Spleen (tissue), 7 donors: ENCODE measurements around the gene FHAD1.

Source experiments
- CTCF ChIP-seq, 11 experiments: fragments of 200-600 bp in 7 of 11; fragments of 450-650 bp in 4 of 11; sonication (generic) in 4 of 11; IDR thresholded peaks in 8 of 11; conservative IDR thresholded peaks in 3 of 11; 1 replicate in 7 of 11; 2 replicates in 4 of 11; pipeline versions ENCODE4 v1.4.0 to v1.8.0; 2016 to 2021; ENCODE audit warnings: antibody characterized with exemption in 11 of 11, inconsistent platforms in 4 of 11, mild to moderate bottlenecking in 1 of 11
- POLR2A ChIP-seq, 3 donors: fragments of 450-650 bp; IDR thresholded peaks; one replicate each; pipeline ENCODE4 v1.5.1; 2017; ENCODE audit warnings: antibody characterized with exemption in 3 of 3, mild to moderate bottlenecking in 1 of 3
- POLR2AphosphoS5 ChIP-seq, 3 donors: sonication (generic); formaldehyde crosslinking; IDR thresholded peaks; one replicate each; pipeline ENCODE4 v1.5.1; 2017; ENCODE audit warnings: antibody characterized with exemption in 3 of 3
- donor health status: DM: no; HTN: no; CAD: no; lungs with moderate emphysema.
- donor health status: DM: no; HTN: no; CAD: no.
- donor health status: DM: no; HTN: no; CAD: no.

DNA sequence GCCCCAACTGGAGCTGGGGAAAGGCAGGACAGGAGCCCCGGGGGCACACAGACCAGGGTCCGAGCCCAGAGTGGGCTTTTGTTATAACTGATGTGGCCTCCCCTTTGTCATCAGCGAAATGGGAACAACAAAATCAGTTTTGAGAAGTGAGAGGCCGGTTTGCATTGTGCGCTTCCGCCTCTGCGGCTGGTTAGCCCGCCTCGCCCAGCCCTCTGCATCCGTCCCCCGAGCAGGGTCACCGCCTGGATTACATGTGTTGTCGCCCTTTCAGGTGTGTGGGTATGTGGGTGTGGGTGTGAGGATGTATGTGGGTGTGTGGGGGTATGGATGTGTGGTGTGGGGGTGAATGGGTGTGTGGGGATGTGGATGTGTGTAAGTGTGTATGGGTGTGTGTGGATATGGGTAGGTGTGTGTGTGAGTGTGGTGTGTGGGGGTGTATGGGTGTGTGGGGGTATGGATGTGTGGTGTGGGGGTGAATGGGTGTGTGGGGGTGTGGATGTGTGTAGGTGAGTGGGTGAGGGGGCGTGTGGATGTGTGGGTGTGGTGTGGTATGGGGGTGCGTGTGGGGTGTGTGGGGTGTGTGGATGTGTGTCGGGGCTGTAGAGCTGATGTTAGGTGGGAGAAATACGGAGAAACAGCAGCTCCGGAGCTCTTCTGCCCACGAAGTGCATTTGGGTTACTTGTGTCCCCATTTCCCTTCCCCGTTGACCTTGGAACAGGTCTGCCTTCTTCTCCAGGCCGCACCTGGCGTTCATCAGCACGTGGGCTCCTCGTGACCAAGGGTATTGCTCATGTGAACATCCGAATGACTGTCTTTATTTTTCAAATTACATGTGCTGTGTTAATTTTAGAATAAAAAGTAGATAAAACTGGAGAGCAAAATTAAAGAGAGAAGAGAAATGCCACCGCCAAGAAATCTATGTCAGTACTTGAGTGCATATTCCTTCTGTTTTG is 67.6 kb downstream of the FHAD1 start:
- TF ChIP-seq CTCF (IDR thresholded peaks at IDR 0.05 in 8 of 11, conservative IDR thresholded peaks at IDR 0.05 in 3 of 11) (no peak), POLR2AphosphoS5 (IDR thresholded peaks at IDR 0.05) (no peak), POLR2A (IDR thresholded peaks at IDR 0.05) (no peak)
